GM12873 (cell line): ENCODE data around the gene MOB1B.

Experiments
- TF ChIP-seq, protein P1 (sequence below): IDR thresholded peaks from 2 replicates; pipeline ENCODE4 v1.5.1; 2012; ENCODE audit warnings: low read depth, mild to moderate bottlenecking, moderate library complexity, low read length, control low read depth; ENCODE audit not compliant: insufficient read depth; ENCODE audit errors: missing control alignments

Gene MOB1B

DNA sequence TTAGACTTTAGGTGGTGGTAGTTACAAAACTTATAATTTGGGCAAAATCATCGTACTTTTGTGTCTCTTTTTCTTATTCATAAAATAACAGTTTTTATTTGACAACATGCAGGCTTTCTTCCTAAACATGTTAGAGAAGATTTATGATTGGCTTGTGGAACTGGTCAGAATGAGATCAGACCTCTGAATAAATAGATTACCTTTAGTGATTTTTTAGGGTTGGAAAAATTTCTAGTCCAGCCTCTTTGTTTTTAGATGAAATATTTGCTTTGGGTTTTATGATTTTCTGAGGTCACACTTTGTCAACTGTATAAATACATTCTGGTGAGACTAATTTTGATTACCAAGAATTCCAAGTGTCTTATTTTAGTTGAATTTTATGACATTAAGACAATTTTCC is 29.2 kb downstream of the MOB1B start:
- TF ChIP-seq, protein P1, sequence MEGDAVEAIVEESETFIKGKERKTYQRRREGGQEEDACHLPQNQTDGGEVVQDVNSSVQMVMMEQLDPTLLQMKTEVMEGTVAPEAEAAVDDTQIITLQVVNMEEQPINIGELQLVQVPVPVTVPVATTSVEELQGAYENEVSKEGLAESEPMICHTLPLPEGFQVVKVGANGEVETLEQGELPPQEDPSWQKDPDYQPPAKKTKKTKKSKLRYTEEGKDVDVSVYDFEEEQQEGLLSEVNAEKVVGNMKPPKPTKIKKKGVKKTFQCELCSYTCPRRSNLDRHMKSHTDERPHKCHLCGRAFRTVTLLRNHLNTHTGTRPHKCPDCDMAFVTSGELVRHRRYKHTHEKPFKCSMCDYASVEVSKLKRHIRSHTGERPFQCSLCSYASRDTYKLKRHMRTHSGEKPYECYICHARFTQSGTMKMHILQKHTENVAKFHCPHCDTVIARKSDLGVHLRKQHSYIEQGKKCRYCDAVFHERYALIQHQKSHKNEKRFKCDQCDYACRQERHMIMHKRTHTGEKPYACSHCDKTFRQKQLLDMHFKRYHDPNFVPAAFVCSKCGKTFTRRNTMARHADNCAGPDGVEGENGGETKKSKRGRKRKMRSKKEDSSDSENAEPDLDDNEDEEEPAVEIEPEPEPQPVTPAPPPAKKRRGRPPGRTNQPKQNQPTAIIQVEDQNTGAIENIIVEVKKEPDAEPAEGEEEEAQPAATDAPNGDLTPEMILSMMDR: no peak

DNA sequence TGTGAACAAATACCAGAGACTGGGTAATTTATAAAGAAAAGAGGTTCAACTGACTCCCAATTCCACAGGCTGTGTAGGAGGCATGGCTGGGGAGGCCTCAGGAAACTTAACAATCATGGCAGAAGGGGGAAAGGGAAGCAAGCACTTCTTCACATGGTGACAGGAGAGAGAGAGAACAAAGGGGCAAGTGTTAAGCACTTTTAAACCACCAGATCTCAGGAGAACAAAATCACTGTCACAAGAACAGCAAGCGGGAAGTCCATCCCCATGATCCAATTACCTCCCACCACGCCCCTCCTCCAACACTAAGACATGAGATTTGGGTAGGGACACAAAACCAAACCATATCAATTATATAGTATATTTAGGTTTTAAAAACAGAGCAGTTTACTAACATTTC is 30.8 kb downstream of the MOB1B start:
- TF ChIP-seq, protein P1: no peak

DNA sequence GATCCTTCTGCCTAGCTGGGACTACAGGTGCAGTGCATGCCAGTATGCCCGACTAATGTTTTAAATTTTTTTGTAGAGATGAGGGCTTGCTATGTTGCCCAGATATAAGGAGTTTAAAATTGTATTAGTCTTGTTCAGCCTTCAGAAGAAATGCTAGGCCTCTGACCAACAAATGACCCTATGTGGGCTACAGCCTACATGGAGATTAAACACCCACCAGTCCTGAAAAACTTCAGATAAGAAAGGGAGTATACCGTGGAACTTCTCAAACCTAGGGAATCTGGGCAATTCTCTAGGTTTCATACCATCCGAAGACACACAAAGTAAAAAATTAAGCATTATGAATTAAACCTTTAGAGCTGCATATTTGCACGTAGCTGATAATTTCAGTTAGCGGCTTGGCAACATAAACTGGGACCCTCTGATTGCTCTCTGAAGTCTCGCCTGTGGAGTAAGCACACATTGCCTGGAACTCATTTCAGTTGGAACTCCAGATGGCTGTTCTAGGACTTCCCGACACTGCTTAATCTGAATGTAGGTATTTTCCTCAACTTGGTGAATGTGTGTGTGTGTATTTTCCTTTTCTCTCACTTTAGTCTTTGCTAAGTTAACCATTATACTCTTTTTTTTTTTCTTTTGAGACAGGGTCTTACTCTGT is 33.0 kb downstream of the MOB1B start:
- TF ChIP-seq, protein P1: no peak

DNA sequence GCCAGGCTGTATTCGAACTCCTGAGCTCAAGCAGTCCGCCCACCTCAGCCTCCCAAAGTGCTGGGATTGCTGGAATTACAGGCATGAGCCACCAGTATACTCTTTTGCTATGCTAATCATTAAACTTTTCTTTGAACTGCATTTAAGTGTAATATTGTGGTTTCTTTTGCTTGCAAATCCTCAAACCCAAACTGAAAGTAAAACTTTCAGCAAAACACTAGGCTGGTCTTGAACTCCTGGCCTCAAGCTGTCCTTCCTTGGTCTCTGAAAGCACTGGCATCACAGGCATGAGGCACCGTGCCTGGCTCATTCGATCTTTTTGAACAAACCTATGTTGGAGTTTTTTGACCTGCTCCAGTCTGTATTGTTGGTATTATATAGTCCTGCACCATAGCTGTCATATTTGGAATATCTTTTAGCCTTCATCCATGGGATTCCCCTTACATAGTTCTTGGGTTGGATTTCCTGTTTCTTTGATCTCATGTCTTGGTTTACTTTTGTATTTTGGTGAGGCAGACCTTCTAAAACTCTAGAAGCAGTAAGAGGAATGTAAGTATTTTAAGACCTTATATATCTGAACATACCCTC is 34.1 kb downstream of the MOB1B start:
- TF ChIP-seq, protein P1: no peak

DNA sequence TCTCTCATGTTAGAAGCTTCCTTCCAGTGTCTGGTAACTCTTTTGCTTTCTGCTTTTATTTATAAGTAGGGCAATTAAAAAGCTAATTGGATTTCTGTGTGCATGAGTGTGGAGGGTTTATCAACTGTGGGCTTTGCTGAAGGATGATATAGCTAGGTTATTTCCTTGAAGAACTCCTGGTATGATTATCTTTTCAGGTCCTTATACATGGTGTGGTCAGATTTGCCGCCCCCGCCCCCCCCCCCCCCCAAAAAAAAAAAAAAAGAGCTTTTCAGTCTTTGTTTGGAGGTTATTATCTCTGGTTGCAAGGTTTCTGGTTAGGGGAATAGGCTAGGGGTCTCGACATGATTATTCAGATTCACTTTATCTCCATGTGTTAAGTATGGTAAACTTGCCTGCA is 35.9 kb downstream of the MOB1B start:
- TF ChIP-seq, protein P1: no peak

DNA sequence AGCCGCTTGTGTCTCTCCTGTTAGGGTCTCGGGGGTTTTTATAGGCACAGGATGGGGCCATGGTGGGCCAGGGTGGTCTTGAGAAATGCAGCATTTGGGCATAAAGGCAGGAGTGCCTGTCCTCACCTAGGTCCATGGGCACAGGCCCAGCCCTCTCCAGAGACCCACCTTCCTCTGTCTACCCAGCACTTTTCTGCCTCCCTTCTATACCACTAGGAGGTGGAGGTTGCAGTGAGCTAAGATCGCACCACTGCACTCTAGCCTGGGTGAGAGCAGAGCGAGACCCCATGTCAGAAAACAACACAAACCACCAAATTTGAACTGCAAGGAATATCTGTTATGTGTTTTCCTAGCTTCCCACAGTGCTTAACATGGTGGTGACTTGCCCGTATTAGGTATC is 38.0 kb downstream of the MOB1B start:
- TF ChIP-seq, protein P1: peak; percentile 22

DNA sequence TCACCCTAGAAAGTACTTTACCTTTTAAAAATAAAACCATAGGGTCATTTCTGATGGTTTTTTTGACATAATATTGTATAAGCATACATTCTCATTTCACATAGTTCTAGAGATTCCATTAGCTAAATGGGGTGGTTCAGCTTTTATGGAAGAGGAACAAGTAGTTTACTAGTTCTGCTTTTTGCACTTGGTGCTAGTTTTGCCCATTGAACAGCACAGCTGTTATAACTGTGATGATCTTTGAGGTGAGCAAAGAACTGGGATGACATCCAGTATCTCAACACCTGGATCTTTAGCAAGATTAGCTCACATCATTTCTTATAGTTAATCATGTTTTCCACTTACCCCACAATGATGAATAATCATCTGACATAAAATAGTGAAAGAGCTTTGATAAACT is 40.9 kb downstream of the MOB1B start:
- TF ChIP-seq, protein P1: no peak
